Uterus (tissue), 4 donors: ENCODE results near the gene STIM1. TPM values are rescaled to one million over a fixed set of nuclear protein-coding genes. Genes with fewer than 3 reads are reported as not detected.
"Not testable (repeated sequence)": the region's sequence is repeated elsewhere in the genome, so short reads cannot be mapped to it uniquely, and the experiment has no call there.

Experiments
- DNase-seq, 2 donors: peaks; one replicate each; pipeline ENCODE4 v3.0.0-alpha.2; 2019 to 2020
- H3K27ac ChIP-seq, 2 donors: fragments of 200-600 bp; sonication (generic); 1 replicate in 1 of 2; 2 replicates in 1 of 2; pipeline ENCODE4 v1.5.1; 2016 to 2018
- H3K27me3 ChIP-seq, 2 donors: fragments of 200-600 bp; sonication (generic); one replicate each; pipeline ENCODE4 v1.5.1; 2018 to 2019; ENCODE audit warnings: control low read depth in 1 of 2
- H3K36me3 ChIP-seq, 2 donors: fragments of 200-600 bp; sonication (generic); one replicate each; pipeline ENCODE4 v1.5.1; 2019; ENCODE audit warnings: control low read depth in 1 of 2
- H3K4me1 ChIP-seq, 2 donors: fragments of 200-600 bp; sonication (generic); one replicate each; pipeline ENCODE4 v1.5.1; 2018 to 2019; ENCODE audit warnings: control low read depth in 1 of 2
- H3K4me3 ChIP-seq, 2 donors: fragments of 200-600 bp; sonication (generic); 1 replicate in 1 of 2; 2 replicates in 1 of 2; pipeline ENCODE4 v1.5.1; 2018 to 2019; ENCODE audit warnings: mild to moderate bottlenecking in 1 of 2
- H3K9me3 ChIP-seq, 2 donors: fragments of 200-600 bp; sonication (generic); one replicate each; pipeline ENCODE4 v1.5.1; 2019; ENCODE audit warnings: control low read depth in 1 of 2
- POLR2A ChIP-seq, 2 donors: fragments of 450-650 bp; IDR thresholded peaks; one replicate each; pipeline ENCODE4 v1.6.1; 2016; ENCODE audit warnings: antibody characterized with exemption in 2 of 2, mild to moderate bottlenecking in 1 of 2, moderate library complexity in 1 of 2
- intact Hi-C: fragments of 100-400 bp; cut with DNase I; formaldehyde crosslinking; loops from one replicate; pipeline ENCODE4 v1.15.1; 2023; ENCODE audit warnings: low total_unique reads
- total RNA-seq, 4 donors: library from RNA; depleted of rRNA in 3 of 4; stranded (reverse); fragments of >200 nt in 3 of 4; gene quantifications; one replicate each; pipeline versions ENCODE4 v1.1.0 to v1.2.4, GENCODE V29; 2014 to 2023
- TF ChIP-seq, protein P1 (sequence below), 4 experiments: fragments of 200-600 bp in 2 of 4; fragments of 450-650 bp in 2 of 4; sonication (generic) in 2 of 4; IDR thresholded peaks; one replicate each; pipeline ENCODE4 v1.5.1; 2016 to 2019; ENCODE audit warnings: antibody characterized with exemption in 4 of 4, mild to moderate bottlenecking in 2 of 4, moderate library complexity in 1 of 4
- donor health status: DM: yes; HTN: yes; CAD: no.

Gene STIM1
- total RNA-seq, 4 donors from 2014 or later, result 37.6 to 114 (median 56.3) TPM

DNA sequence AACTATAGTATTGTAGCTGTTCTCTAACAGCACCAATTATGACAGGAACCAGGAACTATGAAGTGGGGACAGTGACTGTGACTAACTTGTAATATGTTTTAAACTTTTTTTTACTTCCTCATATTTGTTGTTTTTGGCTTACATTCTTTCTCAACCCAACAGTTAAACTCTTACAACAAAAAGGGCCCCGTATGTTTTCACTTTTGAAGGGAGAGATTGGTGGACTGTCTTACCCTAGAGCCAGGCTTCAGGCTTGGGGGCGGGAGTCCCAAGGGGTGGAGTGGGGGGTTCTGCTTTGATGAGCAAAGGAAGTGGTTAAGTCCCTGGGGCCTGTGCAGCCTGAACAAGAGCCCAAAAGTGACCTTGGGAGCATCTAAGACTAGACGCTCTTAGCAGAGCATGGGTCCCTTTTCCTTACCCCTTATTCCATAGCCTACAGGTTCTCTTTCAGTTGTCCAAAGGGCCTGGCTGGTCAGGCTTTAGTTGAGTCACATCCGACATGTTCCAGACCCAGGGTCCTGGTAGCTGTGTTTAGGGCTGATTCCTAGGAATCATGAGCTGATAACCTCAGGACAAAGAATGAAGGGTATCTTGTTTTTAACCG, 38.8 kb downstream of the STIM1 start:
- Histone ChIP-seq H3K9me3 (no peaks in the 10 kb centered on the region), H3K4me1 (no peaks in the 10 kb centered on the region), H3K4me3 (no peak overlapping the region), H3K27me3 (no peaks in the 10 kb centered on the region), H3K27ac (peak overlapping the region; percentile 0 to 30), H3K36me3 (no peaks in the 10 kb centered on the region)
- TF ChIP-seq, protein P1, sequence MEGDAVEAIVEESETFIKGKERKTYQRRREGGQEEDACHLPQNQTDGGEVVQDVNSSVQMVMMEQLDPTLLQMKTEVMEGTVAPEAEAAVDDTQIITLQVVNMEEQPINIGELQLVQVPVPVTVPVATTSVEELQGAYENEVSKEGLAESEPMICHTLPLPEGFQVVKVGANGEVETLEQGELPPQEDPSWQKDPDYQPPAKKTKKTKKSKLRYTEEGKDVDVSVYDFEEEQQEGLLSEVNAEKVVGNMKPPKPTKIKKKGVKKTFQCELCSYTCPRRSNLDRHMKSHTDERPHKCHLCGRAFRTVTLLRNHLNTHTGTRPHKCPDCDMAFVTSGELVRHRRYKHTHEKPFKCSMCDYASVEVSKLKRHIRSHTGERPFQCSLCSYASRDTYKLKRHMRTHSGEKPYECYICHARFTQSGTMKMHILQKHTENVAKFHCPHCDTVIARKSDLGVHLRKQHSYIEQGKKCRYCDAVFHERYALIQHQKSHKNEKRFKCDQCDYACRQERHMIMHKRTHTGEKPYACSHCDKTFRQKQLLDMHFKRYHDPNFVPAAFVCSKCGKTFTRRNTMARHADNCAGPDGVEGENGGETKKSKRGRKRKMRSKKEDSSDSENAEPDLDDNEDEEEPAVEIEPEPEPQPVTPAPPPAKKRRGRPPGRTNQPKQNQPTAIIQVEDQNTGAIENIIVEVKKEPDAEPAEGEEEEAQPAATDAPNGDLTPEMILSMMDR (IDR thresholded peaks at IDR 0.05), result no peak
- no peak for TF ChIP-seq POLR2A (IDR thresholded peaks at IDR 0.05)
- DNase-seq, result no peak
- intact Hi-C loops, result no loop called here

DNA sequence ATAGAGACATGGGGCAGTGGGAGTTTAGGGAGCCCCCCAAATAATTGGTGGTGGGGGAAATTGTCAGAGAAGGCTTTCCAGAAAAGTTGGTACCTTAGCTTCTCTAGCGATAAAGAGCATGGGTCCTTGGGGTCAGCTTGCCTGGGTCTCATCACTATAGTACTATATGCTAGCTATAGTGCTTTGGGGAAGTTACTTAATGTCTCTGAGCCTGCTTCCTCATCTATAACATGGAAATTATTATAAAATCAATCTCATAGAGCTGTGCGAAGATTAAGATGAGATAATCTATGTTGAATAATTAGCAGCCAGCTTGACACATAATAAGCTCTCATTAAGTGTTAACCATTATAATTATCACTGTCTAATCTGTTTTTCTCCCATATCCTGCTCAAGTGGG, 41.2 kb downstream of the STIM1 start:
- TF ChIP-seq, protein P1 (IDR thresholded peaks at IDR 0.05), result no peak
- TF ChIP-seq POLR2A (IDR thresholded peaks at IDR 0.05), result no peak
- intact Hi-C loops, result no loop called here
- no peak overlapping the region for H3K4me3 ChIP-seq

DNA sequence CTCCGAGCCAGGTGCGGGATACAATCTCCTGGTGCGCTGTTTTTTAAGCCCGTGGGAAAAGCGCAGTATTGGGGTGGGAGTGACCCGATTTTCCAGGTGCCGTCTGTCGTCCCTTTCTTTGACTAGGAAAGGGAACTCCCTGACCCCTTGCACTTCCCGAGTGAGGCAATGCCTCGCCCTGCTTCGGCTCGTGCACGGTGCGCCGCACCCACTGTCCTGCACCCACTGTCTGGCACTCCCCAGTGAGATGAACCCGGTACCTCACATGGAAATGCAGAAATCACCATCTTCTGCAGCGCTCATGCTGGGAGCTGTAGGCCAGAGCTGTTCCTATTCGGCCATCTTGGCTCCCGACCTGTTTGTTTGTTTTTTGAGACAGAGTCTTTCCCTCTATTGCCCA, 44.8 kb downstream of the STIM1 start:
- H3K36me3 ChIP-seq, H3K4me3 ChIP-seq, intact Hi-C loops, H3K27ac ChIP-seq, H3K27me3 ChIP-seq, H3K9me3 ChIP-seq, H3K4me1 ChIP-seq, DNase-seq: not testable (repeated sequence)

More for the DNA sequence above, 41.2 kb downstream of the STIM1 start:
- Histone ChIP-seq H3K9me3 (no peaks in the 10 kb centered on the region), H3K4me1 (no peaks in the 10 kb centered on the region), H3K27me3 (no peaks in the 10 kb centered on the region), H3K36me3 (no peaks in the 10 kb centered on the region), H3K27ac (no peak overlapping the region)
- DNase-seq, result no peak

DNA sequence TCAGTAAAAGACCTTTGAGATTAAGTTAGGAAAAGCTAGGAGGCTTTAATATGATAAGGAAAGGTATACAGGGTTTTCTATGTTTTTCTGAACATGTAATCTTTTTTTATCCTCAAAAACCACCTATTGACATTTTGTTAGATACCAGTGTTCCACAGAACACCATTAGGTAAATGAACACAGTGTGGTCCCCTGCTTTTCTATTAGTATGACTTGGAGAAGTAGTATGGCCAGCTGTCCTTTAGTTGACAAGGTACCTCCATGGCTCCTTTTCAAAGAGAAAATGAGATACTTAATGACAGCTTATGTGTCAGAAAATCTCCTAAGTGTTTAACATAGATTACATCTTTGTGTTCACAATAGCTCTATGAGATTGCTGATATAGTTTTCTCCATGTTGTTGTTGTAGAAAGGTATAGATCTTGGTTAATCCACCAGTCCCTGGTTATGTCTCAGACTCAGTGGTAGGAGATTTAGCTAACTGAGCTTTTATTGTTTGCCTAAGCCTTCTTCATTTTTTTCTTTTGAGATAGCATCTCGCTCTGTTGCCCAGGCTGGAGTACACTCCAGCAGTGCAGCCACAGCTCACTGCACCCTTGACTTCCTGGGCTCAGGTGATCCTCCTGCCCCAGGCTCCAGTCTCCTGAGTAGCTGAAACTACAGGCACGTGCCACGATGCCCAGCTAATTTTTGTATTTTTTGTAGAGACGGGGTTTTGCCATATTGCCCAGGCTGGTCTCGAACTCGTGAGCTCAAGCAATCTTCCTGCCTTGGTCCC, 46.0 kb downstream of the STIM1 start:
- H3K4me3 ChIP-seq, result no peak overlapping the region
- no peaks in the 10 kb centered on the region for H3K27me3 ChIP-seq
- TF ChIP-seq, protein P1 (IDR thresholded peaks at IDR 0.05), result no peak
- TF ChIP-seq POLR2A (IDR thresholded peaks at IDR 0.05), result no peak
- H3K4me1 ChIP-seq, result no peaks in the 10 kb centered on the region
- DNase-seq, result no peak
- intact Hi-C loops, result no loop called here
- no peaks in the 10 kb centered on the region for H3K9me3 ChIP-seq
- H3K36me3 ChIP-seq, result no peaks in the 10 kb centered on the region
- no peak overlapping the region for H3K27ac ChIP-seq

DNA sequence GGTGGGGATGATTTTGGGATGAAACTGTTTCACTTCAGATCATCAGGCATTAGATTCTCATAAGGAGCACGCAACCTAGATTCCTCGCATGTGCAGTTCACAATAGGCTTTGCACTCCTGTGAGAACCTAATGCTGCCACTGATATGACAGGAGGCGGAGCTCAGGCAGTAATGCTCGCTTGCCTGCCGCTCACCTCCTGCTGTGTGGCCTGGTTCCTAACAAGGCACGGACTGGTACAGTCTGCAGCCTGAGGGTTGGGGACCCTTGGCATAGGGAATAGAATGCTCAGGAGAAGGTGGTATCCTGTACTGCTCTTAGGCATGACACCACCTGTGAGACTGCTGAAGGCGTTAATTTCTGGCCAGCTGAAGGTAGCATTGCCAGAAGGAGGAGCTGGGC, 47.0 kb downstream of the STIM1 start:
- Histone ChIP-seq H3K27ac (no peak overlapping the region), H3K4me3 (no peak overlapping the region), H3K9me3 (no peaks in the 10 kb centered on the region), H3K4me1 (no peaks in the 10 kb centered on the region), H3K27me3 (no peaks in the 10 kb centered on the region), H3K36me3 (peaks cover 0 to 2% of the 10 kb centered on the region in 2 donors)
- TF ChIP-seq, protein P1 (IDR thresholded peaks at IDR 0.05), result no peak
- no peak for TF ChIP-seq POLR2A (IDR thresholded peaks at IDR 0.05)
- DNase-seq, result no peak
- intact Hi-C loops, result no loop called here
